HUES6 (cell line): ENCODE results near the gene ATP7B.

ENCODE experiments used
- H3K27ac ChIP-seq: 2 replicates; pipeline ENCODE4 v1.7.0; 2013; ENCODE audit warnings: low read depth, mild to moderate bottlenecking, low read length, inconsistent platforms
- H3K27me3 ChIP-seq: 2 replicates; pipeline ENCODE4 v1.6.1; 2013; ENCODE audit warnings: low read length; ENCODE audit not compliant: control insufficient read depth, insufficient read depth
- H3K36me3 ChIP-seq: 2 replicates; pipeline ENCODE4 v1.6.1; 2013; ENCODE audit warnings: low read length; ENCODE audit not compliant: control insufficient read depth, insufficient read depth
- H3K4me1 ChIP-seq: 2 replicates; pipeline ENCODE4 v1.6.1; 2013; ENCODE audit warnings: low read length; ENCODE audit not compliant: control insufficient read depth, insufficient read depth
- H3K4me3 ChIP-seq: 2 replicates; pipeline ENCODE4 v1.5.1; 2013; ENCODE audit warnings: low read depth, low read length
- H3K9ac ChIP-seq: one replicate; pipeline ENCODE4 v1.6.1; 2013; ENCODE audit warnings: mild to moderate bottlenecking, low read length
- H3K9me3 ChIP-seq: 2 replicates; pipeline ENCODE4 v1.6.1; 2013; ENCODE audit warnings: low read depth, low read length; ENCODE audit not compliant: control insufficient read depth, insufficient read depth

ATP7B gene

GRCh38 chr13:51976890-51977289, 34.4 kb downstream of the ATP7B start:
- Histone ChIP-seq H3K27ac (no peak overlapping the region), H3K9me3 (no peaks in the 10 kb centered on the region), H3K36me3 (no peaks in the 10 kb centered on the region), H3K27me3 (no peaks in the 10 kb centered on the region), H3K4me3 (no peak overlapping the region), H3K9ac (no peak overlapping the region), H3K4me1 (0 out of 2 replicates have a peak, but pooled peaks cover 3% of the 10 kb centered on the region)

GRCh38 chr13:51976423-51976822, 34.8 kb downstream of the ATP7B start:
- Histone ChIP-seq H3K9ac (no peak overlapping the region), H3K27me3 (no peaks in the 10 kb centered on the region), H3K4me3 (no peak overlapping the region), H3K36me3 (no peaks in the 10 kb centered on the region), H3K4me1 (0 out of 2 replicates have a peak, but pooled peaks cover 3% of the 10 kb centered on the region), H3K9me3 (no peaks in the 10 kb centered on the region), H3K27ac (no peak overlapping the region)

GRCh38 chr13:51974482-51974881, 36.8 kb downstream of the ATP7B start:
- Histone ChIP-seq H3K36me3 (no peaks in the 10 kb centered on the region), H3K27me3 (no peaks in the 10 kb centered on the region), H3K27ac (no peak overlapping the region), H3K4me1 (no peaks in the 10 kb centered on the region), H3K9ac (no peak overlapping the region), H3K9me3 (no peaks in the 10 kb centered on the region), H3K4me3 (no peak overlapping the region)

GRCh38 chr13:51971520-51972426, 39.5 kb downstream of the ATP7B start:
- no peak overlapping the region for H3K4me3 ChIP-seq
- no peaks in the 10 kb centered on the region for H3K9me3 ChIP-seq
- no peaks in the 10 kb centered on the region for H3K4me1 ChIP-seq
- no peaks in the 10 kb centered on the region; the same call in 1 of the 2 replicates for H3K36me3 ChIP-seq
- no peak overlapping the region for H3K9ac ChIP-seq
- no peaks in the 10 kb centered on the region for H3K27me3 ChIP-seq
- H3K27ac ChIP-seq = no peak overlapping the region

- Histone ChIP-seq H3K4me3 (no peak overlapping the region), H3K36me3 (no peaks in the 10 kb centered on the region; the same call in 1 of the 2 replicates), H3K27ac (no peak overlapping the region), H3K9me3 (no peaks in the 10 kb centered on the region), H3K9ac (no peak overlapping the region), H3K4me1 (no peaks in the 10 kb centered on the region), H3K27me3 (no peaks in the 10 kb centered on the region)
Measured at GRCh38 chr13:51970349-51970748, 40.9 kb downstream of the ATP7B start.

GRCh38 chr13:51967482-51968446, 43.5 kb downstream of the ATP7B start:
- H3K9ac ChIP-seq = no peak overlapping the region
- no peaks in the 10 kb centered on the region for H3K27me3 ChIP-seq
- H3K4me1 ChIP-seq = no peaks in the 10 kb centered on the region
- H3K4me3 ChIP-seq = no peak overlapping the region
- no peaks in the 10 kb centered on the region for H3K9me3 ChIP-seq
- H3K27ac ChIP-seq = no peak overlapping the region
- no peaks in the 10 kb centered on the region; the same call in 1 of the 2 replicates for H3K36me3 ChIP-seq

- no peaks in the 10 kb centered on the region for H3K9me3 ChIP-seq
- no peak overlapping the region for H3K27ac ChIP-seq
- peaks cover 3% of the 10 kb centered on the region; the same call in 1 of the 2 replicates for H3K36me3 ChIP-seq
- H3K27me3 ChIP-seq = no peaks in the 10 kb centered on the region
- no peak overlapping the region for H3K9ac ChIP-seq
- no peak overlapping the region for H3K4me3 ChIP-seq
- H3K4me1 ChIP-seq = no peaks in the 10 kb centered on the region
Measured at GRCh38 chr13:51966186-51966585, 45.1 kb downstream of the ATP7B start.

GRCh38 chr13:51961493-51962403, 49.5 kb downstream of the ATP7B start:
- no peaks in the 10 kb centered on the region for H3K27me3 ChIP-seq
- no peak overlapping the region for H3K27ac ChIP-seq
- peaks cover 3% of the 10 kb centered on the region; the same call in 1 of the 2 replicates for H3K36me3 ChIP-seq
- H3K4me3 ChIP-seq = no peak overlapping the region
- H3K9me3 ChIP-seq = no peaks in the 10 kb centered on the region
- H3K9ac ChIP-seq = no peak overlapping the region
- H3K4me1 ChIP-seq = no peaks in the 10 kb centered on the region; the same call in 1 of the 2 replicates

GRCh38 chr13:51960766-51961165, 50.5 kb downstream of the ATP7B start:
- H3K27ac ChIP-seq = no peak overlapping the region
- no peak overlapping the region for H3K4me3 ChIP-seq
- no peaks in the 10 kb centered on the region for H3K9me3 ChIP-seq
- H3K36me3 ChIP-seq = peaks cover 3% of the 10 kb centered on the region; the same call in 1 of the 2 replicates
- no peaks in the 10 kb centered on the region; the same call in 1 of the 2 replicates for H3K4me1 ChIP-seq
- no peak overlapping the region for H3K9ac ChIP-seq
- H3K27me3 ChIP-seq = no peaks in the 10 kb centered on the region

GRCh38 chr13:51959773-51960172, 51.5 kb downstream of the ATP7B start:
- H3K27ac ChIP-seq = no peak overlapping the region
- no peaks in the 10 kb centered on the region for H3K9me3 ChIP-seq
- H3K36me3 ChIP-seq = peaks cover 3% of the 10 kb centered on the region; the same call in 1 of the 2 replicates
- no peak overlapping the region for H3K4me3 ChIP-seq
- no peaks in the 10 kb centered on the region for H3K27me3 ChIP-seq
- H3K4me1 ChIP-seq = no peaks in the 10 kb centered on the region; the same call in 1 of the 2 replicates
- no peak overlapping the region for H3K9ac ChIP-seq
